Astrocyte (in vitro differentiated cells and primary cell): ENCODE data around the gene SLC66A2. TPM values are rescaled to one million over a fixed set of nuclear protein-coding genes. Genes with fewer than 3 reads are reported as not detected.
"Not testable (repeated sequence)": the region's sequence is repeated elsewhere in the genome, so short reads cannot be mapped to it uniquely, and the experiment has no call there.

Experiments
- DNase-seq: peaks from one replicate; pipeline ENCODE4 v3.0.0-alpha.2; 2010; ENCODE audit warnings: low read depth
- FAIRE-seq: peaks from 2 replicates; lab custom pipeline; 2011; peaks lifted over from hg19 to GRCh38; lab: Jason Lieb, UNC
- H2AFZ ChIP-seq: 2 replicates; pipeline ENCODE4 v1.6.0; 2012; ENCODE audit warnings: low read depth, low read length, inconsistent platforms
- H3K27ac ChIP-seq: 2 replicates; pipeline ENCODE4 v1.5.1; 2011; ENCODE audit warnings: low read depth, low read length, inconsistent platforms
- H3K27me3 ChIP-seq: 2 replicates; pipeline ENCODE4 v1.6.0; 2011; ENCODE audit warnings: low read length, inconsistent platforms; ENCODE audit not compliant: insufficient read depth
- H3K36me3 ChIP-seq: 2 replicates; pipeline ENCODE4 v1.5.1; 2011; ENCODE audit warnings: low read length, inconsistent platforms; ENCODE audit not compliant: insufficient read depth
- H3K4me1 ChIP-seq: 2 replicates; pipeline ENCODE4 v1.5.1; 2011; ENCODE audit warnings: low read length, inconsistent platforms; ENCODE audit not compliant: insufficient read depth
- H3K4me2 ChIP-seq: 2 replicates; pipeline ENCODE4 v1.6.0; 2012; ENCODE audit warnings: low read length, inconsistent platforms
- H3K4me3 ChIP-seq: 2 replicates; pipeline ENCODE4 v1.5.1; 2011; ENCODE audit warnings: low read depth, mild to moderate bottlenecking, low read length, inconsistent platforms; ENCODE audit not compliant: insufficient read depth
- H3K79me2 ChIP-seq: 2 replicates; pipeline ENCODE4 v1.6.0; 2012; ENCODE audit warnings: mild to moderate bottlenecking, low read length, inconsistent platforms; ENCODE audit not compliant: insufficient read depth
- H3K9ac ChIP-seq: 2 replicates; pipeline ENCODE4 v1.6.0; 2012; ENCODE audit warnings: mild to moderate bottlenecking, low read length, inconsistent platforms
- H3K9me3 ChIP-seq: 2 replicates; pipeline ENCODE4 v1.5.1; 2012; ENCODE audit warnings: low read depth, mild to moderate bottlenecking, low read length, inconsistent platforms; ENCODE audit not compliant: insufficient read depth
- H4K20me1 ChIP-seq: 2 replicates; pipeline ENCODE4 v1.6.0; 2012; ENCODE audit warnings: low read length, inconsistent platforms; ENCODE audit not compliant: insufficient read depth
- H3K27ac Mint-ChIP-seq: one replicate; pipeline ENCODE4 v1.8.0; 2021; ENCODE audit warnings: mild to moderate bottlenecking, mixed read lengths; ENCODE audit not compliant: unreplicated experiment
- H3K27me3 Mint-ChIP-seq: one replicate; pipeline ENCODE4 v1.8.0; 2021; ENCODE audit warnings: low read depth, mixed read lengths; ENCODE audit not compliant: unreplicated experiment
- H3K36me3 Mint-ChIP-seq: one replicate; pipeline ENCODE4 v1.8.0; 2021; ENCODE audit warnings: low read depth, mixed read lengths; ENCODE audit not compliant: unreplicated experiment
- H3K4me1 Mint-ChIP-seq: one replicate; pipeline ENCODE4 v1.8.0; 2021; ENCODE audit warnings: low read depth, mixed read lengths; ENCODE audit not compliant: unreplicated experiment
- H3K4me3 Mint-ChIP-seq: one replicate; pipeline ENCODE4 v1.8.0; 2021; ENCODE audit warnings: mild to moderate bottlenecking, moderate library complexity, mixed read lengths; ENCODE audit not compliant: unreplicated experiment
- H3K9me3 Mint-ChIP-seq: one replicate; pipeline ENCODE4 v1.8.0; 2021; ENCODE audit warnings: mild to moderate bottlenecking, mixed read lengths; ENCODE audit not compliant: unreplicated experiment
- EZH2 ChIP-seq: IDR thresholded peaks from 2 replicates; pipeline ENCODE4 v1.6.1; 2012; ENCODE audit warnings: mild to moderate bottlenecking, low read length, inconsistent platforms; ENCODE audit not compliant: insufficient read depth
- total RNA-seq: library from RNA; stranded (reverse); gene quantifications from 2 replicates; pipeline ENCODE4 v1.2.1, GENCODE V29; 2021
- TF ChIP-seq, protein P1 (sequence below): IDR thresholded peaks from 2 replicates; pipeline ENCODE4 v1.5.1; 2011; ENCODE audit warnings: low read depth, mild to moderate bottlenecking, inconsistent platforms, low read length, moderate library complexity; ENCODE audit not compliant: insufficient read depth

The SLC66A2 gene
- total RNA-seq, 1 donor from 2014 or later = 25.3 TPM

DNA sequence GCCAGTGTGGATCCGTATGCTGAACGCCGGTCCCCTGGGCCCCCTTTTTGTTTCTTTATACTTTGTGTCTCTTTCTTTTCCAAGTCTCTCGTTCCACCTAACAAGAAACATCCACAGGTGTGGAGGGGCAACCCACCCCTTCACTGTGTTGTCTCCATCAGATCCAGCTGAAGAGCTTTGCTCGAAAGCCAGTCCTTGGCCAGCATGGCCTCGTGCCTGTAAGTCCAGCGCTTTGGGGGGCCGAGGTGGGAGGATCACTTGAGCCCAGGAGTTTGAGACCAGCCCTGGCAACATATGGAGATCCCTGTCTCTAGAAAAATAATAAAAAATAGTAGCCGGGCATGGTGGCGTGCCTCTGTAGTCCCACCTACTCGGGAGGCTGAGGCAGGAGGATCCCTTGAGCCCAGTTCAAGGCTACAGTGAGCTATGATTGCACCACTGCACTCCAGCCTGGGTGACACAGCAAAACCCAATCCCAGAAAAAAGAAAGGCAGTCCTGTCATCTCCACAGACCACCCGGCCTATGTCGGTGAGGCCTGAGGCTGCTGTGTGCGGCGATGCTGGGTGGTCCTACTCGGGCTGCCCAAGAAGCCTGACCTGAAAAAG is 9.6 kb upstream of the SLC66A2 start:
- H3K36me3 Mint-ChIP-seq = peaks cover 2% of the 10 kb centered on the region
- no peak overlapping the region for H3K4me3 ChIP-seq
- H3K4me1 Mint-ChIP-seq = peaks cover 31% of the 10 kb centered on the region
- no peaks in the 10 kb centered on the region for H3K79me2 ChIP-seq
- H3K36me3 ChIP-seq = no peaks in the 10 kb centered on the region
- peaks cover 40% of the 10 kb centered on the region for H3K4me1 ChIP-seq
- H3K4me3 Mint-ChIP-seq = peak overlapping the region; percentile 27
- no peak overlapping the region for H2AFZ ChIP-seq
- H3K27ac ChIP-seq = no peak overlapping the region
- FAIRE-seq = no peak
- no peak for DNase-seq
- no peaks in the 10 kb centered on the region for H3K27me3 Mint-ChIP-seq
- H3K27ac Mint-ChIP-seq = no peak overlapping the region
- no peaks in the 10 kb centered on the region for H3K9me3 Mint-ChIP-seq
- TF ChIP-seq EZH2 = no peak
- TF ChIP-seq, protein P1, sequence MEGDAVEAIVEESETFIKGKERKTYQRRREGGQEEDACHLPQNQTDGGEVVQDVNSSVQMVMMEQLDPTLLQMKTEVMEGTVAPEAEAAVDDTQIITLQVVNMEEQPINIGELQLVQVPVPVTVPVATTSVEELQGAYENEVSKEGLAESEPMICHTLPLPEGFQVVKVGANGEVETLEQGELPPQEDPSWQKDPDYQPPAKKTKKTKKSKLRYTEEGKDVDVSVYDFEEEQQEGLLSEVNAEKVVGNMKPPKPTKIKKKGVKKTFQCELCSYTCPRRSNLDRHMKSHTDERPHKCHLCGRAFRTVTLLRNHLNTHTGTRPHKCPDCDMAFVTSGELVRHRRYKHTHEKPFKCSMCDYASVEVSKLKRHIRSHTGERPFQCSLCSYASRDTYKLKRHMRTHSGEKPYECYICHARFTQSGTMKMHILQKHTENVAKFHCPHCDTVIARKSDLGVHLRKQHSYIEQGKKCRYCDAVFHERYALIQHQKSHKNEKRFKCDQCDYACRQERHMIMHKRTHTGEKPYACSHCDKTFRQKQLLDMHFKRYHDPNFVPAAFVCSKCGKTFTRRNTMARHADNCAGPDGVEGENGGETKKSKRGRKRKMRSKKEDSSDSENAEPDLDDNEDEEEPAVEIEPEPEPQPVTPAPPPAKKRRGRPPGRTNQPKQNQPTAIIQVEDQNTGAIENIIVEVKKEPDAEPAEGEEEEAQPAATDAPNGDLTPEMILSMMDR = no peak
- H3K27me3 ChIP-seq = no peaks in the 10 kb centered on the region
- H4K20me1 ChIP-seq = no peaks in the 10 kb centered on the region
- no peak overlapping the region for H3K9ac ChIP-seq
- H3K9me3 ChIP-seq = no peaks in the 10 kb centered on the region
- peak overlapping the region; percentile 69 for H3K4me2 ChIP-seq

DNA sequence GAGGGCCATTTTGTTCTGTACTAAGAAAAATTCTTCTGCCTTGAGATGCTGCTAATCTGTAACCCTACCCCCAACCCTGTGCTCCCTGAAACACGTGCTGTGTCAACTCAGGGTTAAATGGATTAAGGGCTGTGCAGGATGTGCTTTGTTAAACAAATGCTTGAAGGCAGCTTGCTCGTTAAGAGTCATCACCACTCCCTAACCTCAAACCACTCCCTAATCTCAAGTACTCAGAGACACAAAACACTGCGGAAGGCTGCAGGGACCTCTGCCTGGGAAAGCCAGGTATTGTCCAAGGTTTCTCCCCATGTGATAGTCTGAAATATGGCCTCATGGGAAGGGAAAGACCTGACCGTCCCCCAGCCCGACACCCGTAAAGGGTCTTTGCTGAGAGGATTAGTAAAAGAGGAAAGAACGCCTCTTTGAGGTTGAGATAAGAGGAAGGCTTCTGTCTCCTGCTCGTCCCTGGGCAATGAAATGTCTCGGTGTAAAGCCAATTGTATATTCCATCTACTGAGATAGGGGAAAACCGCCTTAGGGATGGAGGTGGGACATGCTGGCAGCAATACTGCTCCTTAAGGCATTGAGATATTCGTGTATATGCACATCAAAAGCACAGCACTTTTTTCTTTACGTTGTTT is 8.8 kb upstream of the SLC66A2 start:
- H3K27me3 ChIP-seq, H3K79me2 ChIP-seq, H3K27ac ChIP-seq, H3K36me3 Mint-ChIP-seq, H3K36me3 ChIP-seq, FAIRE-seq, H4K20me1 ChIP-seq, H3K9me3 ChIP-seq, H3K4me3 ChIP-seq, H3K27ac Mint-ChIP-seq, H3K4me3 Mint-ChIP-seq, H3K27me3 Mint-ChIP-seq, H3K9me3 Mint-ChIP-seq: not testable (repeated sequence)
- Histone ChIP-seq H3K9ac (peak overlapping the region; percentile 14), H3K4me1 (peaks cover 38% of the 10 kb centered on the region), H2AFZ (peak overlapping the region; percentile 34), H3K4me2 (peak overlapping the region; percentile 69)
- peak; percentile 74 for DNase-seq
- H3K4me1 Mint-ChIP-seq = peaks cover 27% of the 10 kb centered on the region

DNA sequence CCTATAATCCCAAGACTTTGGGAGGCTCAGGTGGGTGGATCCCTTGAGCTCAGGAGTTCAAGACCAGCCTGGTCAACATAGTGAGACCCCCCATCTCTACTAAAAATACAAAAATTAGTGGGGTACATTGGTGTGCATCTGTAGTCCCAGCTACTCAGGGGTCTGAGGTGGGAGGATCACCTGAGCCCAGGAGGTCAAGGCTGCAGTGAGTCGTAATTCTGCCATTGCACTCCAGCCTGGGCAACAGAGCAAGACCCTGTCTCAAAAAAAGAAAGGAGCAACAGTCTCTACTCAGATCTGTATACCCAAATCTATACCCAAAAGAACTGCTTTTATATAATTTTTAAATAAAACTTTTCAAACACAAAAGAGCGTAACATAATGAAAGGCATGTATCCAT is 7.5 kb upstream of the SLC66A2 start:
- FAIRE-seq = no peak
- H3K36me3 ChIP-seq = no peaks in the 10 kb centered on the region
- H3K4me1 ChIP-seq = peaks cover 31% of the 10 kb centered on the region
- no peaks in the 10 kb centered on the region for H3K9me3 ChIP-seq
- Mint-ChIP-seq H3K4me3 (no peak overlapping the region), H3K27me3 (no peaks in the 10 kb centered on the region), H3K9me3 (peaks cover 3% of the 10 kb centered on the region), H3K27ac (no peak overlapping the region), H3K36me3 (peaks cover 10% of the 10 kb centered on the region), H3K4me1 (peaks cover 28% of the 10 kb centered on the region)
- DNase-seq = no peak
- H4K20me1 ChIP-seq = no peaks in the 10 kb centered on the region
- H3K4me3 ChIP-seq = no peak overlapping the region
- H3K27ac ChIP-seq = no peak overlapping the region
- no peaks in the 10 kb centered on the region for H3K27me3 ChIP-seq
- no peaks in the 10 kb centered on the region for H3K79me2 ChIP-seq
- TF ChIP-seq, protein P1 = no peak
- no peak for TF ChIP-seq EZH2
- H2AFZ ChIP-seq = no peak overlapping the region
- H3K9ac ChIP-seq = no peak overlapping the region
- no peak overlapping the region for H3K4me2 ChIP-seq
